Chondrocyte (in vitro differentiated cells): ENCODE measurements around the gene UVSSA. TPM values are rescaled to one million over a fixed set of nuclear protein-coding genes. Genes with fewer than 3 reads are reported as not detected.

Experiments
- DNase-seq: peaks from one replicate; pipeline ENCODE4 v3.0.0; 2021; ENCODE audit warnings: mixed read lengths, low spot score
- H3K27ac Mint-ChIP-seq: one replicate; pipeline ENCODE4 v1.8.0; 2021; ENCODE audit warnings: mild to moderate bottlenecking, moderate library complexity, mixed read lengths; ENCODE audit not compliant: unreplicated experiment
- H3K27me3 Mint-ChIP-seq: 2 replicates; pipeline ENCODE4 v1.8.0; 2021; ENCODE audit warnings: low read depth, mixed read lengths
- H3K36me3 Mint-ChIP-seq: 2 replicates; pipeline ENCODE4 v1.8.0; 2021; ENCODE audit warnings: low read depth, mixed read lengths
- H3K4me1 Mint-ChIP-seq: 2 replicates; pipeline ENCODE4 v1.8.0; 2021; ENCODE audit warnings: low read depth, mild to moderate bottlenecking, mixed read lengths
- H3K4me3 Mint-ChIP-seq: one replicate; pipeline ENCODE4 v1.8.0; 2021; ENCODE audit warnings: mild to moderate bottlenecking, moderate library complexity, mixed read lengths; ENCODE audit not compliant: unreplicated experiment
- H3K9me3 Mint-ChIP-seq: 2 replicates; pipeline ENCODE4 v1.8.0; 2021; ENCODE audit warnings: low read depth, mixed read lengths
- CTCF ChIP-seq: fragments of 200-600 bp; sonication (generic); IDR thresholded peaks from 2 replicates; pipeline ENCODE4 v1.5.0; 2021; ENCODE audit warnings: antibody characterized with exemption, mild to moderate bottlenecking, moderate library complexity
- total RNA-seq: library from RNA; stranded (reverse); gene quantifications from 3 replicates; pipeline ENCODE4 v1.2.1, GENCODE V29; 2021

UVSSA gene
- total RNA-seq, 1 donor from 2014 or later, result 20.9 TPM

- H3K27me3 Mint-ChIP-seq, result no peaks in the 10 kb centered on the region
- H3K27ac Mint-ChIP-seq, result no peak overlapping the region
- peak; percentile 59 for DNase-seq
- no peak overlapping the region for H3K4me3 Mint-ChIP-seq
- no peaks in the 10 kb centered on the region for H3K9me3 Mint-ChIP-seq
- no peak for TF ChIP-seq CTCF
- H3K4me1 Mint-ChIP-seq, result peaks cover 16% of the 10 kb centered on the region
- H3K36me3 Mint-ChIP-seq, result peaks cover 44% of the 10 kb centered on the region
Observed at GRCh38 chr4:1338752-1339414, 8.1 kb upstream of the UVSSA start.

GRCh38 chr4:1339489-1339888, 7.5 kb upstream of the UVSSA start:
- H3K27ac Mint-ChIP-seq, result no peak overlapping the region
- no peaks in the 10 kb centered on the region for H3K27me3 Mint-ChIP-seq
- peaks cover 41% of the 10 kb centered on the region for H3K36me3 Mint-ChIP-seq
- no peak overlapping the region for H3K4me3 Mint-ChIP-seq
- no peaks in the 10 kb centered on the region for H3K9me3 Mint-ChIP-seq
- H3K4me1 Mint-ChIP-seq, result peaks cover 17% of the 10 kb centered on the region
- TF ChIP-seq CTCF, result no peak
- DNase-seq, result peak; percentile 77

- H3K27ac Mint-ChIP-seq, result no peak overlapping the region
- no peak for TF ChIP-seq CTCF
- peaks cover 25% of the 10 kb centered on the region for H3K4me1 Mint-ChIP-seq
- peaks cover 36% of the 10 kb centered on the region for H3K36me3 Mint-ChIP-seq
- no peak overlapping the region for H3K4me3 Mint-ChIP-seq
- no peaks in the 10 kb centered on the region for H3K9me3 Mint-ChIP-seq
- no peaks in the 10 kb centered on the region for H3K27me3 Mint-ChIP-seq
- DNase-seq, result peak; percentile 90
Observed at GRCh38 chr4:1340181-1340747, 6.7 kb upstream of the UVSSA start.

GRCh38 chr4:1340861-1341260, 6.1 kb upstream of the UVSSA start:
- H3K4me3 Mint-ChIP-seq, result no peak overlapping the region
- H3K27me3 Mint-ChIP-seq, result no peaks in the 10 kb centered on the region
- peaks cover 36% of the 10 kb centered on the region for H3K36me3 Mint-ChIP-seq
- TF ChIP-seq CTCF, result no peak
- H3K4me1 Mint-ChIP-seq, result peaks cover 29% of the 10 kb centered on the region
- DNase-seq, result no peak
- no peaks in the 10 kb centered on the region for H3K9me3 Mint-ChIP-seq
- H3K27ac Mint-ChIP-seq, result no peak overlapping the region

- H3K36me3 Mint-ChIP-seq, result peaks cover 26% of the 10 kb centered on the region
- DNase-seq, result no peak
- TF ChIP-seq CTCF, result no peak
- peaks cover 30% of the 10 kb centered on the region for H3K4me1 Mint-ChIP-seq
- peak overlapping the region; percentile 33 for H3K27ac Mint-ChIP-seq
- no peak overlapping the region for H3K4me3 Mint-ChIP-seq
- H3K27me3 Mint-ChIP-seq, result no peaks in the 10 kb centered on the region
- no peaks in the 10 kb centered on the region for H3K9me3 Mint-ChIP-seq
Observed at GRCh38 chr4:1342003-1342402, 5.0 kb upstream of the UVSSA start.
